HG02678 (cell line): ENCODE measurements around the gene GPRASP1.
"Not testable (repeated sequence)": the region's sequence is repeated elsewhere in the genome, so short reads cannot be mapped to it uniquely, and the experiment has no call there.

Experiments
- ATAC-seq: cut with Tn5 transposase; IDR thresholded peaks from one replicate; pipeline ENCODE4 v1.9.1; 2021; ENCODE audit warnings: mild to moderate bottlenecking, moderate library complexity; ENCODE audit not compliant: unreplicated experiment

Gene GPRASP1

DNA sequence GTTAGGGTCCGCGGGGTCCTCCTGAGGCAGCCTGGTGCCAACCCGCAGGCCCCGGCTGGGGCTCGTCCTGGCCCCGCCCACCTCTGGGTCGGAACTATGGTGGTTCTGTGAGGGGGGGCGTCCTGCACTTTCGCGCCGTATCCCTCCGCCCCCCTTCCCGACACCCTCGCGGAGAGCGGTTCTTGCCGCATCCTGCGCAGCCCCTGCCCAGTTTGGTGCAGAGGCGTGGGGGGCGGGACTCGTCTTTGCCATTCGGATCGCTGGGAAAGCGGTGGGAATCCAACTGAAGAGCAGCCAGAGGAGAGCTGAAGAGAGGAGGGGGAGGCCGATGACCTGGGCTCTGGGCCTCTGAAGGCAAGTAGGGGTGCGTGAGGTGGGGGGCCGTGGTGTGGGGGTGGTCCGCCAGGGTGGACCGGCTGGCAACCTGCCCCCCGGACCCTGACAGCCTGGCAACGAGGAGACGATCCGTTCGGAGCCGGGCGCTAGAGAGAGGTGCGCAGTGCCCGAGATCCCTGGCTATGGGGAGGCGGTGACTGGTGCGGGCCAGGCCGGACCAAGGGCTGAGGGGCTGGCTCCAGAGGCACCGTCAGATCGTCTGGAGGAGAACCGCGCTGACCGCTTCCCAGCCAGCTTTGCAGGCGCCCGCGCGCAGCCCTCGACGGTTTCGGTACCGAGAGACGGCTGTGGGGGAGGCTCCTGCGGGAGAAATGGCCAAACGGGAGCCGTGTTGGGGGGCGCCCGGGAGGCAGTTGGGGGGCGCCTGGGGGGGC is at the start of gene GPRASP1:
TSS of gene GPRASP1 (plus strand) at position 242 of the 770 bp plus-strand sequence. CDS start 2,431 bp downstream, outside the sequence.
- ATAC-seq: peak; percentile 37

DNA sequence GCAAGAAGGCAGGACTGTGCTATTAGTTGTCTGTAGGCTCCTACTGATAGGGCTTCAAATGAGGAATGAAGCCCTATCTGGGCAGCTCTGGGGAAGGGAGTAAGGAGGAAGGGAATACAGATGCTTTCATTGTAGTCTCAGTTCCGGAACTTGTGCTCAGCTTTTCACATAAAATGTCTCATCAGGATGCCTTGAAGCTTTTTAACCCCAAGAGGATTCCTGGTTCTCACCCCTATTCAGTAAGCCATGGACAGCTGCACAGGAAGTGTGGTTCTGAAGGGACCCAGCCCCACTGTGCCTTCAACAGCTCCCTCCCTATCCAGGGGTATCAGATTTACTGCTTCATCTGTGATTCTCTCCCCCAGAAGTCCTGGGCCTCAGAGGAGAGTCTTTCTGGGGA is 47.0 kb upstream of the GPRASP1 start:
- ATAC-seq: no peak

GRCh38 chrX:102606115-102606514 is 45.2 kb upstream of the GPRASP1 start:
- no peak for ATAC-seq

- ATAC-seq: no peak
Measured at GRCh38 chrX:102610905-102611304, 40.4 kb upstream of the GPRASP1 start.

DNA sequence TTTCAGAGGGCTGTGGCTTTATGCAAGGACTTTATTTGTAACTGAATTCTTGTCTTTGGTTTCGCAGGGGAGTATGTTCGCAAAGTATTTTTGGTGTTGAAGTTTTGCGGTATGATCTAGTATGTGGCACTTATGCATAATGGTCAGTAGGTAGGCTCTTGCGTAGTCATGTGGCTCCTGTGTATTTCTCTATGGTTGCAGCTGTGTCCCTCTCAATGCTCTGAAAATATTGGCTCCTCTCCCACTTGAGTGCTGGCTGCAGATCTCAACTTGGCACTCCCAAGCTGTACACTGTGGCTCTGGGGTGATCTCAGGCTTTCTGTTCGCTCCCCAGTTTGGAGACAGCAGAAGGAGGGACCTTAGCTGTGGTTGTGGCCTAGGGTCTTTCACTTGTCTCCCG is 27.2 kb upstream of the GPRASP1 start:
- ATAC-seq: no peak

GRCh38 chrX:102627640-102628039 is 23.6 kb upstream of the GPRASP1 start:
- ATAC-seq: no peak

DNA sequence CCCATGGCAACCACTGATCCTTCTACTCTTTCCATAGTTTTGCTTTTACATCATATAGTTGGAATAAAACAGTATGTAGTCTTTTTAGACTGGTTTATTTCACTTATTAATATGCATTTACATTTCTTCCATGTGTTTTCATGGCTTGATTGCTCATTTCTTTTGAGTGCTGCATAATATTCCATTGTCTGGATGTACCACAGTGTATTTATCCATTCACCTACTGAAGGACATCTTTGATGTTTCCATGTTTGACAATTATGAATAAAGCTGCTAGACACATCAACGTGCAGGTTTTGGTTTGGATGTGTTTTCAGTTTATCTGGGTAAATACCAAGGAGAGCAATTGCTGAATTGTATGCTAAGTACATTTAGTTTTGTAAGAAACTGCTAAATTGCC is 13.7 kb upstream of the GPRASP1 start:
- ATAC-seq: no peak

DNA sequence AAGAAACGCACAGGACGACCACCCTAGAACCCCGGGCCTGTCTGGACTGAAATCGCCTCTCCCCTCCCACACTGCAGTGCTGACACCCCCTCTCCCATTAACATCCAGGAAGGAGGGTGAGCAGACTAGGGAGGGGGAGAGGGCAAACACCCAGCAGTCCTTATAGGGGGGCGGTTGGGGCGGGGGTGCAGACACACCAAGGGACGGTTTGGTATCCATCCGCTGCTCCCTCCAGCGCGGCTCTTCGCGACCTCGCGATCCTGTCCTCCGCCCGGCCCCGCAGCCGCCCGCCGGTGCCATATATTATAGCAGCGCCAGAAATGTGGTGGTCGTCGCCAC is 411 bp upstream of the GPRASP1 start:
- ATAC-seq: no peak

DNA sequence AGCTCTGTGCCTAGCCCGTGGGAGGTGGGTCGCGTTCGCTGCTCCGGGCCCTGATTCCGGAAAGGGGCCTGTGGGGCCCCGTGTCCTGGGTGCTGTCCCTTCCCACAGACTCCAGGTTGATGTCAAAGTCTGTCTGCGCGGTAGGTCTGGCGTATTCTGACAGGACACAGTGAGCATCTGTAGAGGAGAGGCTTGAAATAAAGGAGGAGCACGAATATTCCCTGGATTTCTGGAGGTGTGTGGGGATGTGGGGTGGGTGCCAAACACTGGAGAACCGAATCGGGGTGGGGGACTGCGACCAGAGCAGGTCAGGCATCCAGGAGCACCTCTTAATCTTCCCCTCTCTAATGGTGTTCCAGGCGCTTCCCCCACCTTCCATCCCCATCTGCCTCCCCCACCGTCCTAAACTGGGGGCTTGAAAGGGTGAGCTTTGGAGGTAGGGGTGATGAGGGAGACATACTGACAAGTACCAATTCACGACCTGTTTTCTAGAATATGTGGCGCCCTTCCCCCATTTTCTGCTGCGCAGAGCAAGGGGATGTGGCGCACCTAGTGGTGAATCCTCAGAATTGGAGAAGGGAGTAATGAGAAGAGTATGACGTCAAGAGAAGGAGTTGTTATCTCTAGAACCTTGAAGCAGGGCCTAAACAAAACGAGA is 877 bp downstream of the GPRASP1 start:
- ATAC-seq: peak; percentile 73

GRCh38 chrX:102654696-102655095 is 3.4 kb downstream of the GPRASP1 start:
- ATAC-seq: no peak

- ATAC-seq: no peak
Measured at GRCh38 chrX:102658556-102658955, 7.3 kb downstream of the GPRASP1 start.

DNA sequence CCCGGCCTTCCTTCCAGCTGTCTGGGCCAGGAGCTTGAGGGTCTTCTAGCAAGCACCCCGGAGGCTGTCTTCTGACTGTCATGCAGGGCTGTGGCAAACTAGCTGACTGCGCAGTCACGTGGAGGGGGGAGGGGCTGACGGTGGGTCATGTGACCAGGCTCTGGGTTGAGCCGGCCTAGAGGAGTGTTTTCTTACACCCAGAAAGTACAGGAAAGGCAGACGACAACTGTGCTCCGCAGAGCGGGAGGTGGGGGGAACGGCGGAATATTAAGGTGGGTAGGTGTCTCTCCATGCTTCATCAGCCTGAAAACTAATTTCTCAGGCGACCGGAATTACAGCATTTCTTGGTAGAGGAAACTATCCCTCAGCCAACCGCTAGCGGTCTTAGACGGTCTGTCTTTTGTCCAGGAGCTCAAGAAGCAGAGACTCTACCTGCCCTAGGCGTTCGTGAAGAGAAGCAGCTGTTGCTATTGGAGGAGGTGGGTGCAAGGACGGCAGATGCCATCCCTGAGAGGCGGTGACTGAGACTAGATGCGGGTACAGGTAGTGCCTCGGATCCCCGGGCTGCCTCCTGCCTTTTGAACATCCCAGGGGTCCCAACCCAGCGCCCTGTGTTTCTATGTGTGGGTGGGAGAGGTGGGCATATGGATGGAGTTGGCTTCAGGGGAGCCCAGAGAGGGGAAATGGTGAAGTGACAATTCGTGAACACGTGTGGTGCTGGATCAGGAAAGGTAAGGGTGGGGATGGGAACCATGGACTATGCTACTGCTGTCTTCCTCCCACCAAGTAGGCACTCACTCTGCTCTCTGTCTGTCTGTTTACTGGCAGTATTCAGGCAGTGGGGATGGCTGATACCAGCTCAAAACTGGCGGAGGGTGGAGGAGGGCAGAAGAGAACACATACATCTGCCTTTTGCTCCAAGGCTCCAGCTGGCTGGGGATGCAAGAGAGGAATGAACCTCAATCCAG is 8.8 kb downstream of the GPRASP1 start:
- ATAC-seq: peak; percentile 98

DNA sequence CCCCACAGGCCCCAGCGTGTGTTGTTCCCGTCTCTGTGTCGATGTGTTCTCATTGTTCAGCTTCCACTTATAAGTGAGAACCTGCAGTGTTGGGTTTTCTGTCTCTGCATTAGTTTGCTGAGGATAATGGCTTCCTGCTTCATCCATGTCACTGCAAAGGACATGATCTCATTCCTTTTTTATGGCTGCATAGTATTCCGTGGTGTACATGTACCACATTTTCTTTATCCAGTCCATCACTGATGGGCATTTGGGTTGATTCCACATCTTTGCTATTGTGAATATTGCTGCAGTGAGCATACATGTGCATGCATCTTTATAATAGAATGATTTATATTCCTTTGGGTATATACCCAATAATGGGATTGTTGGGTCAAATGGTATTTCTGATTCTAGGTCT is 12.5 kb downstream of the GPRASP1 start:
- not testable (repeated sequence) for ATAC-seq

GRCh38 chrX:102667034-102667433 is 15.8 kb downstream of the GPRASP1 start:
- ATAC-seq: not testable (repeated sequence)

- ATAC-seq: no peak
Measured at GRCh38 chrX:102669526-102669925, 18.2 kb downstream of the GPRASP1 start.

DNA sequence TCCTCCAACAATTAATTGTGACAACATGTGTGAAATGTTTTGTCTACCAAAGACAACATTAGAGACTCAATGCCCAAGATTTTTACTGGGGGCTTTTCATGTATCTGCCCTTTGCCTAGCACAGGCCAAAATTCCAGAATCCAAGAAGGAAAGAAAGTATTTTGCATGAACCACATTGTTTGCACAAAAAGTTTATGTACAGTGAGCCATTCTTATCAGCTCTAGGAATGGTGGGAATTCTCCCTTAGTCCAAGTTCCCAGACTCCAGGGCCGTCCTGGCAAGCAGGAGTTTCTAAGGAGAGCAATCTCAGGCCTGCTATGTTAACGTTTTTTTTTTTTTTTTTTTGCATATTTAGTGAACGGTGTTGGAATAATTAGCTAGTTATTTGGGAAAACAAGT is 21.6 kb downstream of the GPRASP1 start:
- no peak for ATAC-seq

DNA sequence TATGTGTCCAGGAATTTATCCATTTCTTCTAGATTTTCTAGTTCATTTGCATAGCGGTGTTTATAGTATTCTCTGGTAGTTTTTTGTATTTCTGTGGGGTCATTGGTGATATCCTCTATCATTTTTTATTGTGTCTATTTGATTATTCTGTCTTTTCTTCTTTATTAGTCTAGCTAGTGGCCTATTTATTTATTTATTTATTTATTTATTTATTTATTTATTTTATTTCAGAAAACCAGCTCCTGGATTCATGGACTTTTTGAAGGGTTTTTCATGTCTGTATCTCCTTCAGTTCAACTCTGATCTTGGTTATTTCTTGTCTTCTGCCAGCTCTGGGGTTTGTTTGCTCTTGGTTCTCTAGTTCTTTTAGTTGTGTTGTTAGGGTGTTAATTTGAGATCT is 26.2 kb downstream of the GPRASP1 start:
- ATAC-seq: not testable (repeated sequence)

DNA sequence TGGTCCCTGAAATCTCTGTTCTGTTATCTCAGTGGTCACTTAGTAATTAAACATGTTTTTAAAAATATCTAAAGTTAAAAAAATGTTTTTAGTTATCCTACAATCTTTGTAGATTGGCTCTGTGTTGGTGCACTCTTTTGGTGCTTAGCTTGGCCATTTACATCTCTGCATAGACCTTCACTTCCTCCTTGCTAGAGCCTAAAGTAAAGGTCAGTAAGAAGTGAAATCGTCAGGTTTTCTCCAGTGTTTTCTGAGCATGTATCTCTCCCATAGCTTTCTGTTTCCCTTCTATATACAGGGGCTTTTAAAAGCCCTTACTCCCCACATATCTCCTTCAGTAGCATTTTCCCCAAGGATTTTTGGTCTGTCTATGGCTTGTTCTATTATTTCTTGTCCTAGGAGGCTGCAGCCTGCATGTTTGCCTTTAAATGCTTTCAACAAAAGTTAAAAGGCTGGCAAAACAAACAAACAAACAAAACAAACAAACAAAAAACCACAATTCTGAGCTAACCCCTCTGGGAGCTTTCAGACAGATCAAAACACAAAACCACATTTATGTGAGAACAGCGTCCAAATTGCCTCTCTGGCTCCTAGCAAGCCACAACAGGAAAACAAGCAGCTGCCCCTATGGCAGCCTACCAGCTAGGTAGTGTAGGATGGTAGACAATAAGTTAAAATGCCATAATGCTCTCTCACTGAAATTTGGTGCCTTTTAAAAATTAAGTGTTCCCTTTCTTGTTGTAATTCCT is 33.7 kb downstream of the GPRASP1 start:
- no peak for ATAC-seq

DNA sequence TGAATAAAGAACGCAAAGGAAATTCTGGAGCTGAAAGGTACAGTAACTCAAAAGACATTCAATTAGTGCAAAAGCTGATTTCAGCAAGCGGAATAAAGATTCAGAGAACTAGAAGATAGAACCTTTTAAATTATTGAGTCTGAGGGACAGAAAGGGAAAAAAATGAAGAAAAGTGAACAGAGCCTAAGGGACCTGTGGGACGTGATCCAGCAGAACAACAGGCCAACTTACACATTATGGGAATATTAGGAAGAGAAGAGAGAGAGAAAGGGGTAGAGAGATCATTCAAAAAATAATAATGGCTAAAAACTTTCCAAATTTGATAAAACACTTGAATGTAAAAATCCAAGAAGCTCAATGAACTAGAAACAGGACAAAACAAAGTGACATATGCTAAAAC is 43.5 kb downstream of the GPRASP1 start:
- no peak for ATAC-seq

- ATAC-seq: no peak
Measured at GRCh38 chrX:102696306-102696705, 45.0 kb downstream of the GPRASP1 start.

GRCh38 chrX:102697494-102697893 is 46.2 kb downstream of the GPRASP1 start:
- ATAC-seq: no peak
